Measurements from ENCODE around the gene CYBC1.

Gene CYBC1

GRCh38 chr17:82487910-82488309 is 37.4 kb upstream of the CYBC1 start:
- TF ChIP-seq CTCF (IDR thresholded peaks at IDR 0.05; ENCODE audit: borderline replicate concordance, extremely low read depth, low read length, poor library complexity, severe bottlenecking) (no peak), EZH2 (IDR thresholded peaks at IDR 0.05; ENCODE audit: borderline replicate concordance, low read depth, low read length, severe bottlenecking) (no peak)
- no peak overlapping the region for H2AFZ ChIP-seq (ENCODE audit: low read depth, low read length)
- no peak overlapping the region for H3K4me3 ChIP-seq (ENCODE audit: low read depth in 1 of 2, low read length in 2 of 2)
- H3K27ac ChIP-seq (ENCODE audit: low read length): no peak overlapping the region
- H3K27me3 ChIP-seq (ENCODE audit: insufficient read depth, low read length, poor library complexity): no peaks in the 10 kb centered on the region
- no peaks in the 10 kb centered on the region for H3K79me2 ChIP-seq (ENCODE audit: insufficient read depth, low read length)
- H3K9me3 ChIP-seq (ENCODE audit: insufficient read depth, low read length, severe bottlenecking): no peaks in the 10 kb centered on the region
- H3K4me1 ChIP-seq (ENCODE audit: insufficient read depth, low read length): peaks cover 12% of the 10 kb centered on the region
- H4K20me1 ChIP-seq (ENCODE audit: insufficient read depth, low read length): no peaks in the 10 kb centered on the region
- peaks cover 64% of the 10 kb centered on the region for H3K36me3 ChIP-seq (ENCODE audit: insufficient read depth, low read length)
- no peak overlapping the region for H3K9ac ChIP-seq (ENCODE audit: low read depth, low read length)
- H3K4me2 ChIP-seq (ENCODE audit: insufficient read depth, low read length): no peak overlapping the region
- DNase-seq (no peak), ATAC-seq (ENCODE audit: insufficient read depth, low read depth) (no peak)

DNA sequence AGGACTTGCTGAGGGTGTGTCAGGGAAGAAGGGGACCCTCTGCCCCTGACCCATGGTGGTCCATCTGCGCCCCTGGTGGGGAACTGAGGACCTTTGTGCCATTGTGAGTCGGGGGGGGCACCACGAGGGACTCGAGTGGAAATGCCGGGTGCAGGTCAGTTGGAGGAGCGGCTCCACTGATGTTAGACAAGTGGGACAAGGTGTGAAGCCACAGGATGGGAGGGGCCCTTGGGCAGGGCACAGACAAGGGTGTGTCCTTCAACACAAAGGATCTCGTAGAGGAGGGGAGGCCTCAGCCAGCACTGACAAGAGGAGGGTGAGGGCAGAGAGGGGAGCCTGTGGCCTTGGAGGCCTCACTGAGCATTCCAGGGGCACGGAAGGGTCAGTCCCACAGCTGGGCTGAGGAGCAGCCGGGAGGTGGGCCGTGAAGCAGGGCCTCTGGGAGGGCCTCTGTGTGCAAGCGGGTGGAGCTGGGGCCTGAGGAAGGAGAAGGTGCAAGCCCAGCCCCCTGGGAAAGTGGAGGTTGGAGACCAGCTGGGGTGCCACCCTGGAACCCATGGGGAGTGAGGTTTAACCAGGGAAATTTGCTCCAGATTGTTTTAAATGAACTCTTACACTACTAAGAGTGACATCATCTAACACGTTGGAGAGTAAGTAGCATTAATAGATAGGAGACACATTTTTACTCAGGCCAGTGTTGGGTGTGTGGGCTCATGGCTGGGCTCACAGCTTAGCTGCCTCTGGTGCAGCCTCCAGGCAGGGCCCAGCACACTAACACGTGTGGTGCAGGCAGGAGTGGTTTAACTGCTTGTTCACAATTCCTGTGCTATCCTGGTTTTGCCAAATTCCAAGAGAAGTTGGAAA is 35.9 kb upstream of the CYBC1 start:
- TF ChIP-seq EZH2 (IDR thresholded peaks at IDR 0.05; ENCODE audit: borderline replicate concordance, low read depth, low read length, severe bottlenecking): no peak
- TF ChIP-seq CTCF (IDR thresholded peaks at IDR 0.05; ENCODE audit: borderline replicate concordance, extremely low read depth, low read length, poor library complexity, severe bottlenecking): no peak
- Histone ChIP-seq H3K36me3 (ENCODE audit: insufficient read depth, low read length) (peaks cover 78% of the 10 kb centered on the region), H3K27ac (ENCODE audit: low read length) (no peak overlapping the region), H3K4me3 (ENCODE audit: low read depth in 1 of 2, low read length in 2 of 2) (no peak overlapping the region), H3K9ac (ENCODE audit: low read depth, low read length) (no peak overlapping the region), H3K27me3 (ENCODE audit: insufficient read depth, low read length, poor library complexity) (no peaks in the 10 kb centered on the region), H3K79me2 (ENCODE audit: insufficient read depth, low read length) (no peaks in the 10 kb centered on the region), H2AFZ (ENCODE audit: low read depth, low read length) (no peak overlapping the region), H3K4me2 (ENCODE audit: insufficient read depth, low read length) (no peak overlapping the region), H3K9me3 (ENCODE audit: insufficient read depth, low read length, severe bottlenecking) (no peaks in the 10 kb centered on the region), H3K4me1 (ENCODE audit: insufficient read depth, low read length) (peaks cover 12% of the 10 kb centered on the region), H4K20me1 (ENCODE audit: insufficient read depth, low read length) (no peaks in the 10 kb centered on the region)
- no peak for DNase-seq
- ATAC-seq (ENCODE audit: insufficient read depth, low read depth): no peak

DNA sequence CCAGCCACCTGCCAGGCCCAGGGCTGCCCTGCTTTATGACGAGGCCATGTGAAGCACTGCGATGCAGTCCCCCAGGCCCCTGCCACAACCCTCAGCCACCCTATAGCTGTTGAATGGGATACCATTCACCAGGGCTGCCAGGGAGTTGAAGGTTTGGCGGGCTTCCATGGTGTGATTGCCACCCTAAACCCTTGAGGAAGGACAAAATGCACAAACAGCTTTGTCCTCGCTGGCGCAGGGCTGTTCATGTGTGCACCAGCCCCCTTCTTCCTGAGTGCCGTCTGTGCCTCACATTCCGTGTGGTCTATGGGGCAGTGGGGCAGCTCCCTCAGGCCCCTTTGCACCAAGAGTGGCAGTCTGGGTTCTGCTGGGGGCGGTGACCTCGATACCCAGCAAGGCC is 33.3 kb upstream of the CYBC1 start:
- no peak overlapping the region for H3K9ac ChIP-seq (ENCODE audit: low read depth, low read length)
- TF ChIP-seq CTCF (IDR thresholded peaks at IDR 0.05; ENCODE audit: borderline replicate concordance, extremely low read depth, low read length, poor library complexity, severe bottlenecking) (no peak), EZH2 (IDR thresholded peaks at IDR 0.05; ENCODE audit: borderline replicate concordance, low read depth, low read length, severe bottlenecking) (no peak)
- H3K36me3 ChIP-seq (ENCODE audit: insufficient read depth, low read length): peaks cover 97% of the 10 kb centered on the region

More for the DNA sequence above, 33.3 kb upstream of the CYBC1 start:
- Histone ChIP-seq H2AFZ (ENCODE audit: low read depth, low read length) (no peak overlapping the region), H3K27ac (ENCODE audit: low read length) (no peak overlapping the region), H3K4me2 (ENCODE audit: insufficient read depth, low read length) (no peak overlapping the region), H3K4me1 (ENCODE audit: insufficient read depth, low read length) (no peaks in the 10 kb centered on the region), H3K79me2 (ENCODE audit: insufficient read depth, low read length) (no peaks in the 10 kb centered on the region), H3K27me3 (ENCODE audit: insufficient read depth, low read length, poor library complexity) (no peaks in the 10 kb centered on the region), H3K4me3 (ENCODE audit: low read depth in 1 of 2, low read length in 2 of 2) (no peak overlapping the region), H4K20me1 (ENCODE audit: insufficient read depth, low read length) (peaks cover 7% of the 10 kb centered on the region; the same call in 1 of the 2 replicates), H3K9me3 (ENCODE audit: insufficient read depth, low read length, severe bottlenecking) (no peaks in the 10 kb centered on the region)
- DNase-seq (no peak), ATAC-seq (ENCODE audit: insufficient read depth, low read depth) (no peak)
